K562 (cell line): ENCODE results near the gene ZBTB26. TPM values are rescaled to one million over a fixed set of nuclear protein-coding genes. Genes with fewer than 3 reads are reported as not detected.

Experiments used
- BRCA1 ChIP-seq, 2 experiments: fragments of 450-650 bp in 1 of 2; sonication (generic) in 1 of 2; formaldehyde crosslinking in 1 of 2; IDR thresholded peaks; 2 replicates each; pipeline versions ENCODE4 v1.5.0 to v1.6.1; 2017 to 2020; ENCODE audit warnings: mild to moderate bottlenecking in 1 of 2, missing genetic modification reagents in 1 of 2
- CBX3 ChIP-seq, 2 experiments: IDR thresholded peaks; 1 replicate in 1 of 2; 2 replicates in 1 of 2; pipeline ENCODE4 v1.6.1; 2012; ENCODE audit warnings: inconsistent platforms in 2 of 2, low read length in 2 of 2, borderline replicate concordance in 1 of 2, control low read depth in 1 of 2
- ETV1 ChIP-seq: fragments of 450-650 bp; conservative IDR thresholded peaks from 2 replicates; pipeline ENCODE4 v1.6.1; 2016; ENCODE audit warnings: missing genetic modification characterization, control low read depth, low read depth, missing compliant biosample characterization
- NBN ChIP-seq: fragments of 450-650 bp; IDR thresholded peaks from 2 replicates; pipeline ENCODE4 v1.6.1; 2016; ENCODE audit warnings: low read depth, mild to moderate bottlenecking
- POLR2B ChIP-seq: fragments of 450-650 bp; IDR thresholded peaks from 2 replicates; pipeline ENCODE4 v1.6.1; 2018; ENCODE audit warnings: low read depth; ENCODE audit not compliant: partially characterized antibody
- POLR2H ChIP-seq: IDR thresholded peaks from 2 replicates; pipeline ENCODE4 v1.6.1; 2016; ENCODE audit warnings: missing genetic modification characterization, low read depth, mild to moderate bottlenecking, control low read depth, missing compliant biosample characterization, moderate library complexity
- PRMT5 ChIP-seq: sonication (generic); formaldehyde crosslinking; IDR thresholded peaks from 2 replicates; pipeline ENCODE4 v1.5.0; 2020; ENCODE audit warnings: missing genetic modification reagents
- RBBP5 ChIP-seq: fragments of 200-600 bp; sonication (generic); IDR thresholded peaks from 2 replicates; pipeline ENCODE4 v1.6.1; 2012; ENCODE audit warnings: borderline replicate concordance, mild to moderate bottlenecking, low read length, control low read depth, inconsistent platforms; ENCODE audit not compliant: insufficient read depth, poor library complexity, severe bottlenecking
- SETDB1 ChIP-seq: IDR thresholded peaks from one replicate; pipeline ENCODE4 v1.6.1; 2012; ENCODE audit warnings: low read length, control low read depth, inconsistent platforms
- TCFL5 ChIP-seq: fragments of 250-450 bp; sonication (Bioruptor Pico); conservative IDR thresholded peaks from 2 replicates; pipeline ENCODE4 v1.6.1; 2021; ENCODE audit warnings: mild to moderate bottlenecking, moderate library complexity, matching md5 sums
- TSC22D4 ChIP-seq: fragments of 450-650 bp; IDR thresholded peaks from 2 replicates; pipeline ENCODE4 v1.6.1; 2016; ENCODE audit warnings: missing genetic modification characterization, missing biosample characterization, control low read depth
- ZBTB9 ChIP-seq: fragments of 450-650 bp; formaldehyde crosslinking; IDR thresholded peaks from 2 replicates; pipeline ENCODE4 v1.4.0; 2020; ENCODE audit warnings: mild to moderate bottlenecking, moderate library complexity
- ZC3H8 ChIP-seq: fragments of 450-650 bp; IDR thresholded peaks from 2 replicates; pipeline ENCODE4 v1.6.1; 2017
- ZFPM2 ChIP-seq: fragments of 250-450 bp; sonication (Bioruptor Pico); IDR thresholded peaks from 2 replicates; pipeline ENCODE4 v1.5.1; 2022; ENCODE audit warnings: mild to moderate bottlenecking
- ZNF263 ChIP-seq: sonication (generic); formaldehyde crosslinking; IDR thresholded peaks from 2 replicates; pipeline ENCODE4 v1.8.0; 2022; ENCODE audit warnings: mild to moderate bottlenecking, missing genetic modification reagents, borderline replicate concordance
- ZNF431 ChIP-seq: sonication (generic); formaldehyde crosslinking; IDR thresholded peaks from 2 replicates; pipeline ENCODE4 v1.8.0; 2022; ENCODE audit warnings: mild to moderate bottlenecking, missing genetic modification reagents
- ZNF436 ChIP-seq: fragments of 250-450, 450-650 bp; sonication (Bioruptor Pico); formaldehyde crosslinking; IDR thresholded peaks from 2 replicates; pipeline ENCODE4 v1.7.0; 2020; ENCODE audit warnings: mild to moderate bottlenecking
- ZNF699 ChIP-seq: fragments of 250-450 bp; sonication (Bioruptor Pico); IDR thresholded peaks from 2 replicates; pipeline ENCODE4 v1.8.0; 2021; ENCODE audit warnings: mild to moderate bottlenecking, moderate library complexity; ENCODE audit not compliant: insufficient replicate concordance
- polyA plus RNA-seq, 8 experiments: library from polyadenylated mRNA; depleted of rRNA in 4 of 8; stranded (reverse) in 5 of 8; unstranded in 3 of 8; fragments of >200 nt; fragmentation: Nextera tagmentation in 2 of 8; fragmentation: Illumina TruSeq in 1 of 8; extraction: Ambion mirVana in 2 of 8; extraction: Trizol in 1 of 8; gene quantifications; 2 replicates each; pipeline versions ENCODE4 v1.2.1 to v1.2.3, GENCODE V29; 2011 to 2014; ENCODE audit warnings: inconsistent platforms in 1 of 8, missing spikeins in 1 of 8
- total RNA-seq, 7 experiments: library from RNA; depleted of rRNA in 6 of 7; stranded (reverse); fragments of >200 nt in 6 of 7; fragmentation: Illumina TruSeq in 2 of 7; extraction: Trizol in 2 of 7; gene quantifications; 2 replicates each; pipeline versions ENCODE4 v1.2.1 to v1.2.3, GENCODE V29; 2011 to 2021; ENCODE audit warnings: low replicate concordance in 1 of 7
- TF ChIP-seq, protein P1 (sequence below): fragments of 450-650 bp; conservative IDR thresholded peaks from 2 replicates; pipeline ENCODE4 v1.6.1; 2016; ENCODE audit warnings: missing genetic modification characterization, low read depth, mild to moderate bottlenecking, control low read depth, missing compliant biosample characterization
- TF ChIP-seq, protein P2 (sequence below): IDR thresholded peaks from 3 replicates; pipeline ENCODE4 v1.6.1; 2011; ENCODE audit warnings: borderline replicate concordance, mild to moderate bottlenecking; ENCODE audit not compliant: insufficient read length, insufficient read depth
- TF ChIP-seq, protein P3 (sequence below): sonication (generic); formaldehyde crosslinking; IDR thresholded peaks from 2 replicates; pipeline ENCODE4 v1.8.0; 2022; ENCODE audit warnings: missing genetic modification reagents, mild to moderate bottlenecking, borderline replicate concordance

The ZBTB26 gene
- total and polyA plus RNA-seq, 9 of the 15 experiments (the other 6 are each of a cell fraction or from before 2014, with no cell fraction given): 2.4 to 20.7 (median 5.0) TPM

DNA sequence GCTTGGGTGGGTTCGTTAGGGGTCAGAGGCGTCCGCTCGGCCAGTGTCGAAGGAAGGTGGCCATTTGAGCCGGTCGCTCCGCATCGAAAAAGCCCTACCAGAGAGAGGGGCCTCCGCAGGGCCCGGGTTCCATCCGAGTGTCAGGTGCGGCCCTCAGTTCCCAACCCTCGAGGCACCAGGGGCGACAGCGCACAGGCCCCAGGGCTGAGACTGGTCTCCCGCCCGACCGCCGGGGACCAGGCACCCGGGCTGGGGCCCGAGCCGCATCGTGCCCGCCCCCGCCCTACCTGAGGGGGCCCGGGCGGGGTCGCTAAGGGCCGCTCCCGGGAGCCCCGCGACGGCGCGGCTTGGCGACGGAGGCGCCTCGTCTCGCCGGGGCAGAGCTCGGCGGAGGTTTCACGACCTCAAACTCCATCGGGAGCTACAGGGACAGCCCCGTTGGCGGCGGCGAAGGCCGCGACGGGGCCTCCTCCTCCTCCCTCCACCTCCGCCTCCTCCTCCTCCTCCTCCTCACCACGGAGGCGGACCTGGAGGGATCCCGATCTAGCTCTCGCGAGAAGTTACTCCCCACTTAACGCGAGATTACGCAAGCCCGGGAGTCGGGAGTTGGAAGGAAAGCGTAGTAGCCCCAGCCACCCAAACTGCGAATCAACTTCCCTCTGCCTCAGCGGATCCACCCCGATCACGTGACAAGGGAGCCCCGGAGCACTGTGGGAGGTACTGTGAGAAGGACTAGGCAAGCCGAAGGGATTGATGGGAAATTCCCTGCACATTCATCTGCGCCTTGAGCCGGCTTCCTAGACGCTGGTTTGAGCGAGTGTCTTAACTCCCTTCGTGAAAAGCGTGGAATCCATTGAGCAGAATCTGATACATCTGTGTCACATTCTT is 26.2 kb downstream of the ZBTB26 start, which contains the start of gene RC3H2 (continued):
- TF ChIP-seq ZNF263: peak; percentile 100
- TF ChIP-seq, protein P1, sequence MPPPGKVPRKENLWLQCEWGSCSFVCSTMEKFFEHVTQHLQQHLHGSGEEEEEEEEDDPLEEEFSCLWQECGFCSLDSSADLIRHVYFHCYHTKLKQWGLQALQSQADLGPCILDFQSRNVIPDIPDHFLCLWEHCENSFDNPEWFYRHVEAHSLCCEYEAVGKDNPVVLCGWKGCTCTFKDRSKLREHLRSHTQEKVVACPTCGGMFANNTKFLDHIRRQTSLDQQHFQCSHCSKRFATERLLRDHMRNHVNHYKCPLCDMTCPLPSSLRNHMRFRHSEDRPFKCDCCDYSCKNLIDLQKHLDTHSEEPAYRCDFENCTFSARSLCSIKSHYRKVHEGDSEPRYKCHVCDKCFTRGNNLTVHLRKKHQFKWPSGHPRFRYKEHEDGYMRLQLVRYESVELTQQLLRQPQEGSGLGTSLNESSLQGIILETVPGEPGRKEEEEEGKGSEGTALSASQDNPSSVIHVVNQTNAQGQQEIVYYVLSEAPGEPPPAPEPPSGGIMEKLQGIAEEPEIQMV (tag): no peak
- TF ChIP-seq ZBTB9: peak; percentile 76
- TF ChIP-seq ZNF436 (CRISPR knock-in tag): no peak
- peak; percentile 88 for TF ChIP-seq POLR2B
- TF ChIP-seq PRMT5 (CRISPR knock-in tag): no peak
- TF ChIP-seq, protein P2, sequence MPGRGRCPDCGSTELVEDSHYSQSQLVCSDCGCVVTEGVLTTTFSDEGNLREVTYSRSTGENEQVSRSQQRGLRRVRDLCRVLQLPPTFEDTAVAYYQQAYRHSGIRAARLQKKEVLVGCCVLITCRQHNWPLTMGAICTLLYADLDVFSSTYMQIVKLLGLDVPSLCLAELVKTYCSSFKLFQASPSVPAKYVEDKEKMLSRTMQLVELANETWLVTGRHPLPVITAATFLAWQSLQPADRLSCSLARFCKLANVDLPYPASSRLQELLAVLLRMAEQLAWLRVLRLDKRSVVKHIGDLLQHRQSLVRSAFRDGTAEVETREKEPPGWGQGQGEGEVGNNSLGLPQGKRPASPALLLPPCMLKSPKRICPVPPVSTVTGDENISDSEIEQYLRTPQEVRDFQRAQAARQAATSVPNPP: no peak
- no peak for TF ChIP-seq ZFPM2
- TF ChIP-seq RBBP5: peak; percentile 97
- TF ChIP-seq, protein P3, sequence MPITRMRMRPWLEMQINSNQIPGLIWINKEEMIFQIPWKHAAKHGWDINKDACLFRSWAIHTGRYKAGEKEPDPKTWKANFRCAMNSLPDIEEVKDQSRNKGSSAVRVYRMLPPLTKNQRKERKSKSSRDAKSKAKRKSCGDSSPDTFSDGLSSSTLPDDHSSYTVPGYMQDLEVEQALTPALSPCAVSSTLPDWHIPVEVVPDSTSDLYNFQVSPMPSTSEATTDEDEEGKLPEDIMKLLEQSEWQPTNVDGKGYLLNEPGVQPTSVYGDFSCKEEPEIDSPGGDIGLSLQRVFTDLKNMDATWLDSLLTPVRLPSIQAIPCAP: no peak
- TF ChIP-seq NBN: no peak
- no peak for TF ChIP-seq BRCA1 (IDR thresholded peaks at IDR 0.05)
- TF ChIP-seq BRCA1 (CRISPR knock-in tag; IDR thresholded peaks at IDR 0.05): no peak
- no peak for TF ChIP-seq ZNF699 (CRISPR knock-in tag)
- peak; percentile 55 for TF ChIP-seq SETDB1
- peak; percentile 12; the same call in 1 of the 2 replicates for TF ChIP-seq ZNF431 (CRISPR knock-in tag)
- TF ChIP-seq POLR2H (tag): peak; percentile 83
- peak in 1 of 2 experiments; percentile 94; a peak in 1 of 3 replicates for TF ChIP-seq CBX3 (IDR thresholded peaks at IDR 0.05; ENCODE audit: borderline replicate concordance in 1 of 2, low read length in 2 of 2)
- TF ChIP-seq TSC22D4 (tag): no peak
- TF ChIP-seq ZC3H8: no peak
- no peak; the same call in 1 of the 2 replicates for TF ChIP-seq ETV1 (tag)
- no peak for TF ChIP-seq TCFL5
